ENCODE results near the gene CYTH3.

Gene CYTH3

GRCh38 chr7:6258440-6259182 is 13.8 kb downstream of the CYTH3 start:
- DNase-seq (ENCODE audit: low read depth in 2 of 2): peak; percentile 73 to 81

- DNase-seq (ENCODE audit: low read depth in 2 of 2): no peak
These were observed 14.7 kb downstream of the CYTH3 start for GRCh38 chr7:6257675-6258074.

GRCh38 chr7:6256677-6257535 is 15.5 kb downstream of the CYTH3 start:
- no peak for DNase-seq (ENCODE audit: low read depth in 2 of 2)

- DNase-seq (ENCODE audit: low read depth in 2 of 2): no peak
These were observed 16.3 kb downstream of the CYTH3 start for GRCh38 chr7:6256109-6256483.

- DNase-seq (ENCODE audit: low read depth in 2 of 2): no peak
These were observed 17.6 kb downstream of the CYTH3 start for GRCh38 chr7:6254866-6255265.

GRCh38 chr7:6252748-6253147 is 19.7 kb downstream of the CYTH3 start:
- no peak for DNase-seq (ENCODE audit: low read depth in 2 of 2)

GRCh38 chr7:6252341-6252746 is 20.1 kb downstream of the CYTH3 start:
- peak in 1 of 2 experiments; percentile 56 for DNase-seq (ENCODE audit: low read depth in 2 of 2)

- DNase-seq (ENCODE audit: low read depth in 2 of 2): no peak
These were observed 20.8 kb downstream of the CYTH3 start for GRCh38 chr7:6251653-6252052.

GRCh38 chr7:6250364-6250833 is 22.0 kb downstream of the CYTH3 start:
- no peak for DNase-seq (ENCODE audit: low read depth in 2 of 2)

GRCh38 chr7:6249043-6249442 is 23.4 kb downstream of the CYTH3 start:
- DNase-seq (ENCODE audit: low read depth in 2 of 2): no peak

GRCh38 chr7:6248581-6248980 is 23.8 kb downstream of the CYTH3 start:
- DNase-seq (ENCODE audit: low read depth in 2 of 2): no peak

- DNase-seq (ENCODE audit: low read depth in 2 of 2): no peak
These were observed 26.0 kb downstream of the CYTH3 start for GRCh38 chr7:6246251-6246917.

- DNase-seq (ENCODE audit: low read depth in 2 of 2): no peak
These were observed 28.4 kb downstream of the CYTH3 start for GRCh38 chr7:6244021-6244420.

GRCh38 chr7:6243168-6243567 is 29.3 kb downstream of the CYTH3 start:
- no peak for DNase-seq (ENCODE audit: low read depth in 2 of 2)

GRCh38 chr7:6242561-6242960 is 29.9 kb downstream of the CYTH3 start:
- no peak for DNase-seq (ENCODE audit: low read depth in 2 of 2)

- no peak for DNase-seq (ENCODE audit: low read depth in 2 of 2)
These were observed 30.8 kb downstream of the CYTH3 start for GRCh38 chr7:6241607-6241973.

- DNase-seq (ENCODE audit: low read depth in 2 of 2): no peak
These were observed 34.0 kb downstream of the CYTH3 start for GRCh38 chr7:6238309-6238925.

- DNase-seq (ENCODE audit: low read depth in 2 of 2): no peak
These were observed 34.7 kb downstream of the CYTH3 start for GRCh38 chr7:6237730-6238129.

GRCh38 chr7:6237011-6237410 is 35.4 kb downstream of the CYTH3 start:
- no peak for DNase-seq (ENCODE audit: low read depth in 2 of 2)

GRCh38 chr7:6235029-6235871 is 37.2 kb downstream of the CYTH3 start:
- no peak for DNase-seq (ENCODE audit: low read depth in 2 of 2)

GRCh38 chr7:6234384-6234783 is 38.0 kb downstream of the CYTH3 start:
- DNase-seq (ENCODE audit: low read depth in 2 of 2): no peak
